ENCODE data around the gene ZFP36L2. TPM values are rescaled to one million over a fixed set of nuclear protein-coding genes. Genes with fewer than 3 reads are reported as not detected.

The ZFP36L2 gene
- total and polyA plus RNA-seq, 2 experiments from 2014 or later = 37.9 to 38.4 TPM

- TF ChIP-seq CREB1 (CRISPR knock-in tag; IDR thresholded peaks at IDR 0.05; ENCODE audit: low read depth) = no peak
These were observed 14.1 kb downstream of the ZFP36L2 start (continued) for GRCh38 chr2:43212216-43212835.

- Histone ChIP-seq H3K4me2 (no peak overlapping the region), H3K27me3 (ENCODE audit: insufficient read depth) (no peaks in the 10 kb centered on the region), H3K4me1 (ENCODE audit: insufficient read depth) (peaks cover 27% of the 10 kb centered on the region), H3K9me2 (ENCODE audit: insufficient read depth) (no peaks in the 10 kb centered on the region), H3F3A (replicated peaks; ENCODE audit: low read depth) (peaks cover 8% of the 10 kb centered on the region; the same call in 1 of the 2 replicates), H3K36me3 (ENCODE audit: insufficient read depth) (no peaks in the 10 kb centered on the region), H3K4me3 (no peak overlapping the region), H3K27ac (ENCODE audit: low read depth) (no peak overlapping the region), H3K79me2 (replicated peaks; ENCODE audit: insufficient read depth) (no peaks in the 10 kb centered on the region), H2AFZ (no peak overlapping the region), H4K20me1 (replicated peaks; ENCODE audit: insufficient read depth) (no peaks in the 10 kb centered on the region)
- Mint-ChIP-seq H3K4me3 (no peak overlapping the region), H3K4me1 (peaks cover 34% of the 10 kb centered on the region), H3K27ac (no peak overlapping the region; the same call in 1 of the 2 replicates), H3K36me3 (ENCODE audit: low read depth) (no peaks in the 10 kb centered on the region), H3K9me3 (no peaks in the 10 kb centered on the region), H3K27me3 (ENCODE audit: insufficient read depth, low read depth, poor library complexity) (peaks cover 9% of the 10 kb centered on the region)
- DNase-seq (ENCODE audit: low spot score) (no peak), ATAC-seq (peak; percentile 6; the same call in 1 of the 3 replicates)
- no peak for TF ChIP-seq ZNF331 (CRISPR knock-in tag; IDR thresholded peaks at IDR 0.05; ENCODE audit: low read depth)
- TF ChIP-seq JUNB (IDR thresholded peaks at IDR 0.05; ENCODE audit: unreplicated experiment) = no peak
- TF ChIP-seq NANOG (IDR thresholded peaks at IDR 0.05; ENCODE audit: borderline replicate concordance) = no peak
- TF ChIP-seq STAT1 (IDR thresholded peaks at IDR 0.05; ENCODE audit: unreplicated experiment) = no peak
- TF ChIP-seq CREB1 (CRISPR knock-in tag; IDR thresholded peaks at IDR 0.05; ENCODE audit: low read depth) = no peak
- no peak for TF ChIP-seq EZH2phosphoT487 (IDR thresholded peaks at IDR 0.05; ENCODE audit: unreplicated experiment)
- no peak for TF ChIP-seq ZNF462 (CRISPR knock-in tag; IDR thresholded peaks at IDR 0.05)
- TF ChIP-seq ZNF114 (CRISPR knock-in tag; IDR thresholded peaks at IDR 0.05) = no peak
- no peak for TF ChIP-seq CTCF (conservative IDR thresholded peaks at IDR 0.05; ENCODE audit: low read depth in 2 of 2)
- TF ChIP-seq ETS1 (IDR thresholded peaks at IDR 0.05) = no peak
- no peak for TF ChIP-seq EZH2 (IDR thresholded peaks at IDR 0.05; ENCODE audit: low read depth, unreplicated experiment)
- TF ChIP-seq POLR2AphosphoS5 (IDR thresholded peaks at IDR 0.05; ENCODE audit: low read depth) = no peak
These were observed 15.7 kb downstream of the ZFP36L2 start for GRCh38 chr2:43210467-43211303.

Data from GM23338 (cell line).